SK-N-SH (cell line): ENCODE data around the gene CLIC3. TPM values are rescaled to one million over a fixed set of nuclear protein-coding genes. Genes with fewer than 3 reads are reported as not detected.

Source experiments
- CTCF ChIA-PET: fragments of 300-600, 350-600 bp; formaldehyde crosslinking; extraction: SDS; loops from one replicate; lab custom pipeline; 2021; lab: Yijun Ruan, JAX
- POLR2A ChIA-PET: fragments of 350-600 bp; sonication (Branson Sonifier 250); formaldehyde crosslinking; extraction: SDS; loops from one replicate; lab custom pipeline; 2020; ENCODE audit warnings: antibody characterized with exemption, inconsistent platforms; lab: Yijun Ruan, JAX
- DNase-seq: peaks from one replicate; pipeline ENCODE4 v3.0.0; 2012
- H2AFZ ChIP-seq: fragments of 200-600 bp; sonication (generic); 2 replicates; pipeline ENCODE4 v1.8.1; 2016; ENCODE audit warnings: antibody characterized with exemption, mild to moderate bottlenecking, low read depth
- H3F3A ChIP-seq: fragments of 200-600 bp; sonication (generic); replicated peaks from 2 replicates; pipeline ENCODE3; 2016; ENCODE audit warnings: antibody characterized with exemption, mild to moderate bottlenecking; ENCODE audit not compliant: insufficient read depth
- H3K27ac ChIP-seq, 2 experiments: fragments of 200-500 bp in 1 of 2; fragments of 200-600 bp in 1 of 2; sonication (Bioruptor generic) in 1 of 2; sonication (generic), shearing (Covaris generic) in 1 of 2; 2 replicates each; pipeline versions ENCODE4 v1.5.1 to v1.6.1; 2014 to 2016; ENCODE audit warnings: low read depth in 2 of 2, inconsistent platforms in 1 of 2, low read length in 1 of 2, mild to moderate bottlenecking in 1 of 2, mixed read lengths in 1 of 2
- H3K27me3 ChIP-seq: fragments of 200-600 bp; sonication (generic), shearing (Covaris generic); 2 replicates; pipeline ENCODE4 v1.6.1; 2016; ENCODE audit warnings: mixed run types; ENCODE audit not compliant: insufficient read depth
- H3K36me3 ChIP-seq, 2 experiments: fragments of 200-500 bp in 1 of 2; fragments of 200-600 bp in 1 of 2; sonication (Bioruptor generic) in 1 of 2; sonication (generic) in 1 of 2; replicated peaks in 1 of 2; 2 replicates each; pipeline versions ENCODE3 to v1.5.1; 2014 to 2016; ENCODE audit warnings: low read length in 1 of 2, mild to moderate bottlenecking in 1 of 2; ENCODE audit not compliant: insufficient read depth in 2 of 2, control insufficient read depth in 1 of 2
- H3K4me1 ChIP-seq, 2 experiments: fragments of 200-500 bp in 1 of 2; fragments of 200-600 bp in 1 of 2; sonication (Bioruptor generic) in 1 of 2; sonication (generic), shearing (Covaris generic) in 1 of 2; 2 replicates each; pipeline versions ENCODE4 v1.5.1 to v1.6.1; 2014 to 2016; ENCODE audit warnings: low read depth in 1 of 2, low read length in 1 of 2, mixed run types in 1 of 2; ENCODE audit not compliant: insufficient read depth in 2 of 2, control insufficient read depth in 1 of 2
- H3K4me2 ChIP-seq: fragments of 200-600 bp; sonication (generic), shearing (Covaris generic); 2 replicates; pipeline ENCODE4 v1.6.1; 2017; ENCODE audit warnings: mixed run types
- H3K4me3 ChIP-seq, 2 experiments: fragments of 200-500 bp in 1 of 2; fragments of 200-600 bp in 1 of 2; sonication (Bioruptor generic) in 1 of 2; sonication (generic), shearing (Covaris generic) in 1 of 2; 2 replicates each; pipeline versions ENCODE4 v1.5.1 to v1.8.1; 2014 to 2016; ENCODE audit warnings: low read depth in 2 of 2, inconsistent platforms in 1 of 2, low read length in 1 of 2, mild to moderate bottlenecking in 1 of 2, mixed read lengths in 1 of 2, moderate library complexity in 1 of 2
- H3K79me2 ChIP-seq: fragments of 200-600 bp; sonication (generic); 2 replicates; pipeline ENCODE4 v1.8.1; 2017; ENCODE audit warnings: mild to moderate bottlenecking; ENCODE audit not compliant: insufficient read depth
- H3K9ac ChIP-seq: fragments of 200-600 bp; sonication (generic); 2 replicates; pipeline ENCODE4 v1.6.1; 2017; ENCODE audit warnings: mixed run types
- H3K9me2 ChIP-seq: fragments of 200-600 bp; sonication (generic); 2 replicates; pipeline ENCODE4 v1.6.1; 2017; ENCODE audit warnings: mixed run types
- H3K9me3 ChIP-seq: fragments of 200-600 bp; sonication (generic); 2 replicates; pipeline ENCODE4 v1.6.1; 2017; ENCODE audit warnings: mixed run types, mild to moderate bottlenecking, moderate library complexity
- H4K20me1 ChIP-seq: fragments of 200-600 bp; sonication (generic); 2 replicates; pipeline ENCODE4 v1.6.1; 2017; ENCODE audit warnings: mild to moderate bottlenecking, mixed run types; ENCODE audit not compliant: insufficient read depth
- ZBTB33 ChIP-seq: IDR thresholded peaks from 2 replicates; pipeline ENCODE4 v1.4.0; 2012; ENCODE audit warnings: low read depth, borderline replicate concordance
- WGBS: methylation state at CpG from one replicate; pipeline ENCODE4 v1.1.6; 2017; ENCODE audit warnings: low lambda C conversion rate; 5-methylcytosine and 5-hydroxymethylcytosine counted together
- polyA plus RNA-seq, 3 experiments: library from polyadenylated mRNA; depleted of rRNA; stranded (reverse); fragments of >200 nt; gene quantifications; 2 replicates each; pipeline ENCODE4 v1.2.3, GENCODE V29; 2012
- TF ChIP-seq, protein P1 (sequence below): fragments of 200-600 bp; sonication (generic); IDR thresholded peaks from 2 replicates; pipeline ENCODE4 v1.6.1; 2017; ENCODE audit warnings: antibody characterized with exemption, mild to moderate bottlenecking, moderate library complexity

Gene CLIC3
- polyA plus RNA-seq, 1 of the 3 experiments (the other 2 are of a cell fraction), result 1.0 TPM

GRCh38 chr9:136979769-136980587, 16.4 kb downstream of the CLIC3 start (continued):
- no peak for TF ChIP-seq ZBTB33
- TF ChIP-seq, protein P1, sequence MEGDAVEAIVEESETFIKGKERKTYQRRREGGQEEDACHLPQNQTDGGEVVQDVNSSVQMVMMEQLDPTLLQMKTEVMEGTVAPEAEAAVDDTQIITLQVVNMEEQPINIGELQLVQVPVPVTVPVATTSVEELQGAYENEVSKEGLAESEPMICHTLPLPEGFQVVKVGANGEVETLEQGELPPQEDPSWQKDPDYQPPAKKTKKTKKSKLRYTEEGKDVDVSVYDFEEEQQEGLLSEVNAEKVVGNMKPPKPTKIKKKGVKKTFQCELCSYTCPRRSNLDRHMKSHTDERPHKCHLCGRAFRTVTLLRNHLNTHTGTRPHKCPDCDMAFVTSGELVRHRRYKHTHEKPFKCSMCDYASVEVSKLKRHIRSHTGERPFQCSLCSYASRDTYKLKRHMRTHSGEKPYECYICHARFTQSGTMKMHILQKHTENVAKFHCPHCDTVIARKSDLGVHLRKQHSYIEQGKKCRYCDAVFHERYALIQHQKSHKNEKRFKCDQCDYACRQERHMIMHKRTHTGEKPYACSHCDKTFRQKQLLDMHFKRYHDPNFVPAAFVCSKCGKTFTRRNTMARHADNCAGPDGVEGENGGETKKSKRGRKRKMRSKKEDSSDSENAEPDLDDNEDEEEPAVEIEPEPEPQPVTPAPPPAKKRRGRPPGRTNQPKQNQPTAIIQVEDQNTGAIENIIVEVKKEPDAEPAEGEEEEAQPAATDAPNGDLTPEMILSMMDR, result no peak

DNA sequence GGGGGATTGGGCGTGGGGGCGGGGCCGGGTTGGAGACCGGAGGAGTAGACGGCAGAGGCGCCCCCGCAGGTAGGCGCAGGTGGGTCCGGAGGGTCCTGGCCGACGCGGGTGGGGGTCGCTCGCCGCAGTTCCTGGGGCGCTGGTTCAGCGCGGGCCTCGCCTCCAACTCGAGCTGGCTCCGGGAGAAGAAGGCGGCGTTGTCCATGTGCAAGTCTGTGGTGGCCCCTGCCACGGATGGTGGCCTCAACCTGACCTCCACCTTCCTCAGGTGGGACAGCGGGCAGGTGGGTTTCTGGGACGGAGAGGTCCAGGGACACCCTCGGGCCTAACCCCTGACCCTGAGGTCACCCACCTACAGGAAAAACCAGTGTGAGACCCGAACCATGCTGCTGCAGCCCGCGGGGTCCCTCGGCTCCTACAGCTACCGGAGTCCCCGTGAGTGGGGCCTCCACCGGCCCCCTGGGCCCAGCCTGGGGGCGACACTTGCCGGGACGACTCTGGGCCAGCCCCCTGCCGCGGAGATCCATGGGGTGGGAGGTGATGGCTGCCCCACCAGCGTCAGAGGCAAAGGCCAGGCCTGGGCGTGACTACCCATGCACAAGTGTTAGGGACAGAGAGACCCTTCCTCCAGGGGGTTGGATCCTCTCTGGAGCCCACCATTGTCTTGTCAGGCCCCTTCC, 17.4 kb downstream of the CLIC3 start:
- ChIA-PET CTCF (interaction anchor here (1.4 to 1.8 kb wide), 2 partner anchors 31 to 55 kb away, joined by 4 to 9 read pairs; no protein-coding TSS in a partner anchor), POLR2A (no interaction called here)
- H3K36me3 ChIP-seq, result no peaks in the 10 kb centered on the region
- no peaks in the 10 kb centered on the region for H3K9me2 ChIP-seq
- peaks cover 0 to 28% of the 10 kb centered on the region in 2 experiments; a peak in 1 of 4 replicates for H3K4me1 ChIP-seq
- peaks cover 4% of the 10 kb centered on the region for H3F3A ChIP-seq
- no peaks in the 10 kb centered on the region for H3K27me3 ChIP-seq
- WGBS, result no CpG with 5 or more reads among the region's 41 CpGs
- no peaks in the 10 kb centered on the region for H4K20me1 ChIP-seq
- H3K9ac ChIP-seq, result no peak overlapping the region
- no peak overlapping the region for H3K4me3 ChIP-seq
- TF ChIP-seq, protein P1, result no peak
- no peaks in the 10 kb centered on the region for H3K79me2 ChIP-seq
- H3K27ac ChIP-seq, result no peak overlapping the region
- H3K4me2 ChIP-seq, result no peak overlapping the region
- no peaks in the 10 kb centered on the region for H3K9me3 ChIP-seq
- no peak overlapping the region for H2AFZ ChIP-seq
- no peak for DNase-seq
